Neural cell (in vitro differentiated cells): ENCODE data around the gene ANKZF1. TPM values are rescaled to one million over a fixed set of nuclear protein-coding genes. Genes with fewer than 3 reads are reported as not detected.

Experiments used
- H2AFZ ChIP-seq: fragments of 200-600, 300-800 bp; sonication (generic), shearing (Covaris generic); 2 replicates; pipeline ENCODE4 v1.6.0; 2014; ENCODE audit warnings: low read depth, mild to moderate bottlenecking, antibody characterized with exemption, low read length, moderate library complexity
- H3F3A ChIP-seq: fragments of 200-600 bp; shearing (Covaris generic); 2 replicates; pipeline ENCODE4 v1.6.1; 2016; ENCODE audit warnings: mild to moderate bottlenecking, moderate library complexity, mixed read lengths, antibody characterized with exemption, low read length; ENCODE audit not compliant: insufficient read depth, poor library complexity, severe bottlenecking
- H3K27ac ChIP-seq: fragments of 200-600, 300-800 bp; sonication (generic), shearing (Covaris generic); 2 replicates; pipeline ENCODE4 v1.5.1; 2014; ENCODE audit warnings: mild to moderate bottlenecking, low read length, moderate library complexity
- H3K27me3 ChIP-seq: fragments of 300-800, 200-600 bp; sonication (generic), shearing (Covaris generic); 2 replicates; pipeline ENCODE4 v1.6.0; 2014; ENCODE audit warnings: mild to moderate bottlenecking, low read depth, low read length, moderate library complexity; ENCODE audit not compliant: insufficient read depth
- H3K36me3 ChIP-seq: fragments of 300-800, 200-600 bp; sonication (generic), shearing (Covaris generic); 2 replicates; pipeline ENCODE4 v1.5.1; 2014; ENCODE audit warnings: mild to moderate bottlenecking, antibody characterized with exemption, low read length, moderate library complexity; ENCODE audit not compliant: insufficient read depth
- H3K4me2 ChIP-seq: fragments of 300-800, 200-600 bp; sonication (generic), shearing (Covaris generic); 2 replicates; pipeline ENCODE4 v1.6.0; 2014; ENCODE audit warnings: mild to moderate bottlenecking, low read length
- H3K4me3 ChIP-seq: fragments of 300-800, 200-600 bp; sonication (generic), shearing (Covaris generic); 2 replicates; pipeline ENCODE4 v1.5.1; 2014; ENCODE audit warnings: mild to moderate bottlenecking, low read length, moderate library complexity
- H3K79me2 ChIP-seq: fragments of 200-600 bp; shearing (Covaris generic); replicated peaks from 2 replicates; pipeline ENCODE4 v1.6.0; 2014; ENCODE audit warnings: mild to moderate bottlenecking, low read length, moderate library complexity; ENCODE audit not compliant: insufficient read depth
- H3K9ac ChIP-seq: fragments of 300-800, 200-600 bp; sonication (generic), shearing (Covaris generic); 2 replicates; pipeline ENCODE4 v1.6.1; 2016; ENCODE audit warnings: mild to moderate bottlenecking, low read length, mixed read lengths
- H3K9me2 ChIP-seq: fragments of 200-600 bp; shearing (Covaris generic); 2 replicates; pipeline ENCODE4 v1.6.1; 2016; ENCODE audit warnings: mild to moderate bottlenecking, low read length, mixed read lengths; ENCODE audit not compliant: insufficient read depth
- H3K9me3 ChIP-seq: fragments of 200-600, 300-800 bp; sonication (generic), shearing (Covaris generic); 2 replicates; pipeline ENCODE4 v1.6.1; 2016; ENCODE audit warnings: mild to moderate bottlenecking, mixed run types, low read length, moderate library complexity, mixed read lengths
- H4K20me1 ChIP-seq: fragments of 200-600 bp; shearing (Covaris generic); 2 replicates; pipeline ENCODE4 v1.6.1; 2016; ENCODE audit warnings: mild to moderate bottlenecking, mixed run types; ENCODE audit not compliant: insufficient read depth
- CTCF ChIP-seq: fragments of 450-650 bp; IDR thresholded peaks from 2 replicates; pipeline ENCODE4 v1.5.1; 2014; ENCODE audit warnings: antibody characterized with exemption, mild to moderate bottlenecking, moderate library complexity; ENCODE audit not compliant: poor library complexity, severe bottlenecking
- EP300 ChIP-seq: fragments of 450-650 bp; conservative IDR thresholded peaks from 2 replicates; pipeline ENCODE4 v1.6.1; 2014; ENCODE audit warnings: antibody characterized with exemption, mild to moderate bottlenecking, moderate library complexity; ENCODE audit not compliant: poor library complexity, severe bottlenecking
- EZH2 ChIP-seq: fragments of 200-600, 300-800 bp; shearing (Covaris generic), sonication (generic); IDR thresholded peaks from 2 replicates; pipeline ENCODE4 v1.6.1; 2014; ENCODE audit warnings: antibody characterized with exemption, low read length, borderline replicate concordance, mild to moderate bottlenecking; ENCODE audit not compliant: insufficient read depth, poor library complexity, severe bottlenecking
- MXI1 ChIP-seq: fragments of 450-650 bp; conservative IDR thresholded peaks from 2 replicates; pipeline ENCODE4 v1.6.1; 2014; ENCODE audit warnings: antibody characterized with exemption, mild to moderate bottlenecking; ENCODE audit not compliant: poor library complexity, severe bottlenecking
- POLR2AphosphoS5 ChIP-seq: IDR thresholded peaks from 2 replicates; pipeline ENCODE4 v1.6.1; 2012
- RAD21 ChIP-seq: fragments of 450-650 bp; conservative IDR thresholded peaks from 2 replicates; pipeline ENCODE4 v1.6.1; 2014; ENCODE audit warnings: antibody characterized with exemption, mild to moderate bottlenecking, moderate library complexity
- REST ChIP-seq: IDR thresholded peaks from 2 replicates; pipeline ENCODE4 v1.6.1; 2012; ENCODE audit warnings: borderline replicate concordance
- SMC3 ChIP-seq: fragments of 450-650 bp; conservative IDR thresholded peaks from 2 replicates; pipeline ENCODE4 v1.6.1; 2014; ENCODE audit warnings: antibody characterized with exemption, mild to moderate bottlenecking, moderate library complexity; ENCODE audit not compliant: poor library complexity
- TAF1 ChIP-seq: IDR thresholded peaks from 2 replicates; pipeline ENCODE4 v1.6.1; 2012; ENCODE audit warnings: low read depth
- polyA plus RNA-seq: library from polyadenylated mRNA; depleted of rRNA; stranded (reverse); fragments of >200 nt; gene quantifications from 2 replicates; pipeline ENCODE4 v1.2.3, GENCODE V29; 2014

The ANKZF1 gene
- polyA plus RNA-seq, 1 donor from 2014 or later: 185 TPM

- H3K9me3 ChIP-seq: no peaks in the 10 kb centered on the region
- peaks cover 46% of the 10 kb centered on the region for H3K27me3 ChIP-seq
- no peaks in the 10 kb centered on the region for H3F3A ChIP-seq
- no peak overlapping the region for H3K4me3 ChIP-seq
- H3K79me2 ChIP-seq: no peaks in the 10 kb centered on the region
- H2AFZ ChIP-seq: no peak overlapping the region
- TF ChIP-seq SMC3: no peak
- no peak for TF ChIP-seq POLR2AphosphoS5
- no peak for TF ChIP-seq EZH2
- TF ChIP-seq REST: no peak
- TF ChIP-seq MXI1: no peak
- no peak for TF ChIP-seq EP300
- no peak for TF ChIP-seq RAD21
- TF ChIP-seq TAF1: no peak
- TF ChIP-seq CTCF: no peak
- H3K4me2 ChIP-seq: no peak overlapping the region
- no peak overlapping the region for H3K9ac ChIP-seq
- no peaks in the 10 kb centered on the region for H3K36me3 ChIP-seq
- H3K27ac ChIP-seq: no peak overlapping the region
- no peaks in the 10 kb centered on the region for H3K9me2 ChIP-seq
- H4K20me1 ChIP-seq: no peaks in the 10 kb centered on the region
These were observed 31.6 kb downstream of the ANKZF1 start for GRCh38 chr2:219261024-219261855.

- no peaks in the 10 kb centered on the region for H4K20me1 ChIP-seq
- H3F3A ChIP-seq: no peaks in the 10 kb centered on the region
- no peaks in the 10 kb centered on the region for H3K79me2 ChIP-seq
- no peak overlapping the region for H3K4me3 ChIP-seq
- H3K9me3 ChIP-seq: no peaks in the 10 kb centered on the region
- H3K9ac ChIP-seq: no peak overlapping the region
- H3K27me3 ChIP-seq: peaks cover 9% of the 10 kb centered on the region
- no peak overlapping the region for H3K4me2 ChIP-seq
- no peak overlapping the region for H3K27ac ChIP-seq
- no peaks in the 10 kb centered on the region for H3K36me3 ChIP-seq
- no peak overlapping the region for H2AFZ ChIP-seq
- H3K9me2 ChIP-seq: no peaks in the 10 kb centered on the region
- no peak for TF ChIP-seq CTCF
- TF ChIP-seq TAF1: no peak
- no peak for TF ChIP-seq RAD21
- TF ChIP-seq EZH2: no peak
- TF ChIP-seq REST: no peak
- no peak for TF ChIP-seq SMC3
- no peak for TF ChIP-seq POLR2AphosphoS5
- TF ChIP-seq MXI1: no peak
These were observed 36.6 kb downstream of the ANKZF1 start for GRCh38 chr2:219266232-219266631.
